ENCODE results near the gene LATS2. TPM values are rescaled to one million over a fixed set of nuclear protein-coding genes. Genes with fewer than 3 reads are reported as not detected.
A peak's percentile ranks its signal among the peaks of the same experiment; 100 is the strongest.

The LATS2 gene
- total and polyA plus RNA-seq, 2 of the 8 experiments (the other 6 are each of a cell fraction or from before 2014, with no cell fraction given): 8.3 to 26.2 TPM

GRCh38 chr13:21001471-21001870 is 59.9 kb downstream of the LATS2 start:
- 94% methylated on average over 5 of the region's 5 CpGs; no CpG with 5 or more reads in 1 of the 2 experiments for WGBS, 2 experiments (ENCODE audit: extremely low coverage in 1 of 2, insufficient coverage in 1 of 2, insufficient read length in 1 of 2, insufficient replicate concordance in 2 of 2, low coverage in 1 of 2, low lambda C conversion rate in 2 of 2, missing lambda C conversion rate in 1 of 2)
- POLR2A ChIA-PET (ENCODE audit: partially characterized antibody): no interaction called here
- H4K20me1 ChIP-seq (replicated peaks in 1 of 2; ENCODE audit: control insufficient read depth in 1 of 2, insufficient read depth in 2 of 2, low read length in 2 of 2): peaks cover 6% of the 10 kb centered on the region in 2 experiments
- no peak overlapping the region for H3K9ac ChIP-seq (replicated peaks in 1 of 4; ENCODE audit: extremely low read depth in 1 of 4, low read depth in 3 of 4, low read length in 3 of 4)
- DNase-seq (ENCODE audit: low read depth in 1 of 2, low spot score in 2 of 2): no peak
- H3K4me1 ChIP-seq (replicated peaks in 1 of 4; ENCODE audit: control insufficient read depth in 3 of 4, insufficient read depth in 4 of 4, low read length in 3 of 4): peaks cover 6 to 18% (median 10%) of the 10 kb centered on the region in 4 experiments
- no peak overlapping the region for H3K4me2 ChIP-seq (ENCODE audit: insufficient read depth in 1 of 2, low read depth in 2 of 2, low read length in 2 of 2)
- H3K14ac ChIP-seq (ENCODE audit: insufficient read length): no peak overlapping the region
- no peak overlapping the region for H2AK5ac ChIP-seq (ENCODE audit: low read depth, low read length)
- H2BK20ac ChIP-seq (ENCODE audit: low read length): no peak overlapping the region
- H2BK5ac ChIP-seq (ENCODE audit: low read depth, low read length): no peak overlapping the region
- no peak overlapping the region for H4K5ac ChIP-seq (ENCODE audit: insufficient read length, low read depth, low read length)
- no peak overlapping the region for H3K4me3 ChIP-seq (ENCODE audit: extremely low read depth in 1 of 4, insufficient read depth in 2 of 4, low read depth in 3 of 4, low read length in 4 of 4)
- TF ChIP-seq RNF2 (IDR thresholded peaks at IDR 0.05; ENCODE audit: borderline replicate concordance, low read depth, low read length, missing control alignments, poor library complexity, severe bottlenecking) (no peak), SIX5 (IDR thresholded peaks at IDR 0.05; ENCODE audit: low read depth, low read length) (no peak), CBX8 (IDR thresholded peaks at IDR 0.05; ENCODE audit: borderline replicate concordance, low read depth, low read length) (no peak), CTBP2 (IDR thresholded peaks at IDR 0.05; ENCODE audit: borderline replicate concordance, insufficient read depth, insufficient read length, low read length) (no peak), TAF1 (IDR thresholded peaks at IDR 0.05; ENCODE audit: low read depth, low read length) (no peak), SP1 (IDR thresholded peaks at IDR 0.05; ENCODE audit: low read depth, low read length) (no peak), MAFK (IDR thresholded peaks at IDR 0.05; ENCODE audit: low read depth, low read length) (no peak), BRCA1 (IDR thresholded peaks at IDR 0.05; ENCODE audit: low read depth, low read length) (no peak)
- TF ChIP-seq, protein P1, sequence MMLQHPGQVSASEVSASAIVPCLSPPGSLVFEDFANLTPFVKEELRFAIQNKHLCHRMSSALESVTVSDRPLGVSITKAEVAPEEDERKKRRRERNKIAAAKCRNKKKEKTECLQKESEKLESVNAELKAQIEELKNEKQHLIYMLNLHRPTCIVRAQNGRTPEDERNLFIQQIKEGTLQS (IDR thresholded peaks at IDR 0.05; ENCODE audit: insufficient read depth, low read depth, low read length): no peak
- H3K79me1 ChIP-seq (ENCODE audit: low read depth, low read length): peaks cover 7% of the 10 kb centered on the region; the same call in 1 of the 2 replicates
- no peak overlapping the region for H3K56ac ChIP-seq (replicated peaks; ENCODE audit: insufficient read length, low read depth, low read length)
- H2AFZ ChIP-seq (ENCODE audit: low read length): no peak overlapping the region
- H3K18ac ChIP-seq (ENCODE audit: extremely low read depth, low read length): no peak overlapping the region
- H3K23me2 ChIP-seq (ENCODE audit: low read depth, low read length): no peaks in the 10 kb centered on the region
- no peaks in the 10 kb centered on the region for H3K27me3 ChIP-seq (replicated peaks in 1 of 4; ENCODE audit: control insufficient read depth in 3 of 4, extremely low read depth in 1 of 4, insufficient read depth in 3 of 4, low read length in 3 of 4)
- H3K9me3 ChIP-seq (ENCODE audit: insufficient read depth in 2 of 2, low read depth in 1 of 2, low read length in 1 of 2): no peaks in the 10 kb centered on the region
- H4K8ac ChIP-seq (ENCODE audit: extremely low read depth, insufficient read depth, low read length): no peak overlapping the region
- H3K36me3 ChIP-seq (ENCODE audit: control insufficient read depth in 2 of 4, insufficient read depth in 4 of 4, low read length in 3 of 4): peaks cover 0 to 3% (median 0%) of the 10 kb centered on the region in 4 experiments; a peak in 1 of 8 replicates
- FAIRE-seq: no peak
- H3K27ac ChIP-seq (ENCODE audit: low read depth, low read length): 0 out of 2 replicates have a peak overlapping the region, but pooled peaks have one; percentile 27
- no peak overlapping the region for H3K23ac ChIP-seq (ENCODE audit: insufficient read length)
- no peak overlapping the region for H2BK12ac ChIP-seq (ENCODE audit: low read depth, low read length)
- CTCF ChIA-PET (ENCODE audit: partially characterized antibody): no interaction called here
- peaks cover 4 to 77% of the 10 kb centered on the region in 2 experiments; a peak in 2 of 4 replicates for H3K79me2 ChIP-seq (ENCODE audit: control insufficient read depth in 1 of 2, insufficient read depth in 2 of 2, low read length in 2 of 2)
- no peak overlapping the region for H2BK120ac ChIP-seq (replicated peaks; ENCODE audit: low read depth, low read length)
- no peak overlapping the region for H4K91ac ChIP-seq (replicated peaks; ENCODE audit: insufficient read length, low read length)
- H3K4ac ChIP-seq (replicated peaks; ENCODE audit: insufficient read length, low read depth, low read length): no peak overlapping the region
- no peak overlapping the region for H2BK15ac ChIP-seq (ENCODE audit: low read length)
